Muscle layer of duodenum (tissue), 2 donors: Measurements from ENCODE around the gene CD44.
A peak's percentile ranks its signal among the peaks of the same experiment; 100 is the strongest.
"Not testable (repeated sequence)": the region's sequence is repeated elsewhere in the genome, so short reads cannot be mapped to it uniquely, and the experiment has no call there.

Source experiments
- H3K27ac ChIP-seq: one replicate; pipeline ENCODE4 v1.7.0; 2013; ENCODE audit warnings: mild to moderate bottlenecking, low read length
- H3K27me3 ChIP-seq: one replicate; pipeline ENCODE4 v1.7.0; 2013; ENCODE audit warnings: low read depth, mild to moderate bottlenecking, control low read depth, low read length
- H3K36me3 ChIP-seq, 2 donors: one replicate each; pipeline ENCODE4 v1.7.0; 2013; ENCODE audit warnings: low read length in 2 of 2, control low read depth in 1 of 2, mild to moderate bottlenecking in 1 of 2; ENCODE audit not compliant: insufficient read depth in 2 of 2, control insufficient read depth in 1 of 2
- H3K4me1 ChIP-seq, 2 donors: one replicate each; pipeline ENCODE4 v1.7.0; 2013; ENCODE audit warnings: low read length in 2 of 2, mild to moderate bottlenecking in 2 of 2, control low read depth in 1 of 2, moderate library complexity in 1 of 2; ENCODE audit not compliant: insufficient read depth in 2 of 2, control insufficient read depth in 1 of 2
- H3K4me3 ChIP-seq, 2 donors: one replicate each; pipeline ENCODE4 v1.7.0; 2013; ENCODE audit warnings: low read length in 2 of 2, low read depth in 1 of 2, mild to moderate bottlenecking in 1 of 2
- H3K9me3 ChIP-seq, 2 donors: one replicate each; pipeline ENCODE4 v1.7.0; 2013; ENCODE audit warnings: low read length in 2 of 2, control low read depth in 1 of 2, mild to moderate bottlenecking in 1 of 2; ENCODE audit not compliant: control insufficient read depth in 1 of 2
- donor health status: healthy.

CD44 gene

GRCh38 chr11:35226756-35227155 lies 87.8 kb downstream of the CD44 start:
- not testable (repeated sequence) for H3K27me3 ChIP-seq, H3K4me3 ChIP-seq, H3K27ac ChIP-seq, H3K9me3 ChIP-seq
- Histone ChIP-seq H3K36me3 (peaks cover 46 to 49% of the 10 kb centered on the region in 2 donors), H3K4me1 (peaks cover 0 to 15% of the 10 kb centered on the region in 2 donors)

DNA sequence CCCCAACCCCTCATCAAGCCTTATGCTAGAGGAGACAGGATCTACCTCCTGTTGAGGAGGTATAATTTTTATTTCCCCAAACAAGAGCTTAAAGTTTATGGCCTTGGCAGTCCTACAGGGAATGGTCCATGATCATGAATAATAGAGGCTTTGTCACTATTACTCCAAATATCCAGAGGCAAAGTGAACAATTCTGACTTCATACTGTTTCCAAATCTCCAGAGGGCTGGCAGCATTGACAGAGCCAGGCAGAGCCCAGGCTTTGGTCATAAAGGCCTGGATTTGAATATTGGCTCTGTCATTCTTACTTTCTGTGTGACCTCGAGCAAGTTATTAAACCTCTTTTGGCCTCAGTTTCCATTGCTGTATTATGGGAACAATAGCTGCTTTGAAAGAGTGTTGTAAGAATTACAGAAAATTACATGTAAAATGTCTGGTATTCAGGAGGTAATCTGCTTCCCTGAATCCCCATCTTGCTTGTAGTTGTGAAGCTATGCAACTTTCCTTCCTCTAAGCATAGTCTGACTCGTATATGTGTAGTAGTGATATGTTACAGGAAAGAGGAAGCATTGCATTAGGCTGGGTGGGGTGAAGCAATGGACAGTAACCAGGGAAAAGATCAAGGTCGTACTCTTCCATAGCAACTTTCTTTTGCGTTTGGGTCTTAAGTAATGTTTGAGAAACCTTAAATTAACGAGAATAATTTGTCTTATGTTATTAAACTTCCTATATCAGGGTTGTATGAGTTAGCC lies 88.8 kb downstream of the CD44 start:
- H3K27me3 ChIP-seq, result no peaks in the 10 kb centered on the region
- no peak overlapping the region for H3K27ac ChIP-seq
- no peaks in the 10 kb centered on the region for H3K9me3 ChIP-seq
- peaks cover 0 to 14% of the 10 kb centered on the region in 2 donors for H3K4me1 ChIP-seq
- no peak overlapping the region for H3K4me3 ChIP-seq
- H3K36me3 ChIP-seq, result peaks cover 45 to 46% of the 10 kb centered on the region in 2 donors

- H3K27me3 ChIP-seq, result no peaks in the 10 kb centered on the region
- H3K4me3 ChIP-seq, result no peak overlapping the region
- H3K4me1 ChIP-seq, result peaks cover 0 to 14% of the 10 kb centered on the region in 2 donors
- H3K36me3 ChIP-seq, result peaks cover 41 to 45% of the 10 kb centered on the region in 2 donors
- H3K9me3 ChIP-seq, result no peaks in the 10 kb centered on the region
- no peak overlapping the region for H3K27ac ChIP-seq
These were observed 89.4 kb downstream of the CD44 start for GRCh38 chr11:35228328-35228725.

DNA sequence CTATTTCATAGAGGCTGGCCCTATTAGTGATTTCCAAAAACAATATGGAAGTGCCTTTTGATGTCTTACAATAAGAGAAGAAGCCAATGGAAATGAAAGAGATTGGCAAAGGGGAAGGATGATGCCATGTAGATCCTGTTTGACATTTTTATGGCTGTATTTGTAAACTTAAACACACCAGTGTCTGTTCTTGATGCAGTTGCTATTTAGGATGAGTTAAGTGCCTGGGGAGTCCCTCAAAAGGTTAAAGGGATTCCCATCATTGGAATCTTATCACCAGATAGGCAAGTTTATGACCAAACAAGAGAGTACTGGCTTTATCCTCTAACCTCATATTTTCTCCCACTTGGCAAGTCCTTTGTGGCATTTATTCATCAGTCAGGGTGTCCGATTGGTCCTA lies 91.4 kb downstream of the CD44 start:
- Histone ChIP-seq H3K36me3 (peaks cover 29 to 32% of the 10 kb centered on the region in 2 donors), H3K9me3 (peaks cover 0 to 2% of the 10 kb centered on the region in 2 donors), H3K27ac (no peak overlapping the region), H3K27me3 (no peaks in the 10 kb centered on the region), H3K4me1 (peaks cover 0 to 14% of the 10 kb centered on the region in 2 donors), H3K4me3 (no peak overlapping the region)

GRCh38 chr11:35231076-35231860 lies 92.3 kb downstream of the CD44 start:
- no peak overlapping the region for H3K27ac ChIP-seq
- peaks cover 0 to 14% of the 10 kb centered on the region in 2 donors for H3K4me1 ChIP-seq
- peaks cover 0 to 2% of the 10 kb centered on the region in 2 donors for H3K9me3 ChIP-seq
- H3K27me3 ChIP-seq, result no peaks in the 10 kb centered on the region
- H3K4me3 ChIP-seq, result no peak overlapping the region
- peaks cover 28 to 32% of the 10 kb centered on the region in 2 donors for H3K36me3 ChIP-seq

GRCh38 chr11:35232891-35233330 lies 93.9 kb downstream of the CD44 start:
- Histone ChIP-seq H3K4me1 (peaks cover 0 to 7% of the 10 kb centered on the region in 2 donors), H3K27me3 (no peaks in the 10 kb centered on the region), H3K27ac (peak overlapping the region; percentile 40), H3K9me3 (peaks cover 0 to 2% of the 10 kb centered on the region in 2 donors), H3K36me3 (peaks cover 25 to 28% of the 10 kb centered on the region in 2 donors), H3K4me3 (no peak overlapping the region)

DNA sequence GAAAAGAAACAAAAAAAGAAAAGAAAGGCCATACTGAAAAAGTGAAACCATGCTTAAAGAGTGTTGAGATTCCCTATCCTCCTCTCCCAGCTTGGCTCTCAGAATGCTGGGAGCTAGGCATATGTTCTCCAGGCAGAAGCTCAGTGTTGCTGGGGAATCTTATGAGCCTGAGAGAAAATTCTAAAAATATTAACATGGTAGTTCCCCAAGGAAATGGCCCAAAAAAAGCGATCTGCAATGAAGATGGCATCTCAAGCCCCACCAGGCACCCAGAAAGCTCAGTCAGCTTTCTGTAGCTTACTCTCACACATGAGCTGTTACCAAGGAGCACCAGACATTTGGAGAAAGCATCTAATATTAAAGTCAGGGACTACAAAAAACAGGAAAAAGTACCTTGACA lies 94.5 kb downstream of the CD44 start:
- H3K4me1 ChIP-seq, result peaks cover 0 to 7% of the 10 kb centered on the region in 2 donors
- H3K9me3 ChIP-seq, result peaks cover 0 to 2% of the 10 kb centered on the region in 2 donors
- H3K27ac ChIP-seq, result no peak overlapping the region

GRCh38 chr11:35234460-35235156 lies 95.6 kb downstream of the CD44 start:
- peaks cover 0 to 7% of the 10 kb centered on the region in 2 donors for H3K4me1 ChIP-seq
- H3K27me3 ChIP-seq, result no peaks in the 10 kb centered on the region
- H3K36me3 ChIP-seq, result peaks cover 14 to 15% of the 10 kb centered on the region in 2 donors
- no peak overlapping the region for H3K4me3 ChIP-seq
- H3K27ac ChIP-seq, result no peak overlapping the region
- H3K9me3 ChIP-seq, result peaks cover 0 to 2% of the 10 kb centered on the region in 2 donors

More for the DNA sequence above, 94.5 kb downstream of the CD44 start:
- Histone ChIP-seq H3K27me3 (no peaks in the 10 kb centered on the region), H3K4me3 (no peak overlapping the region), H3K36me3 (peaks cover 24 to 25% of the 10 kb centered on the region in 2 donors)

DNA sequence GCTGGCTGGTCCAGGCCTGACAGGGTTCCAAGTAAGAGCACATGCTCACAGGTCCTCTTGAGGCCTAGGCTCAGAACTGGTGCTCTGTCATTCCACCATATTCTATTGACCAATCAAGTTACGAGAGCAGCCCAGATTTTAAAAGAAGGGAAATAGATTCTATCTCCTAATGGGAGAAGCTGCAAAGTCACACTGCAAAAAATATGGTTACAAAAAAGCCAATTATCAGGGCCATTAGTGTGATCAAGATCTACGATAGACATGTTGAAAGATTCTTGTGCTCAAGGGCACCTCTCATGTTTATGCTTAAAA lies 96.1 kb downstream of the CD44 start:
- peaks cover 0 to 2% of the 10 kb centered on the region in 2 donors for H3K9me3 ChIP-seq
- peaks cover 9 to 10% of the 10 kb centered on the region in 2 donors for H3K36me3 ChIP-seq
- H3K27me3 ChIP-seq, result no peaks in the 10 kb centered on the region
- peaks cover 0 to 6% of the 10 kb centered on the region in 2 donors for H3K4me1 ChIP-seq
- no peak overlapping the region for H3K4me3 ChIP-seq
- H3K27ac ChIP-seq, result no peak overlapping the region

GRCh38 chr11:35235498-35235897 lies 96.5 kb downstream of the CD44 start:
- peaks cover 0 to 2% of the 10 kb centered on the region in 2 donors for H3K9me3 ChIP-seq
- peaks cover 0 to 2% of the 10 kb centered on the region in 2 donors for H3K4me1 ChIP-seq
- H3K4me3 ChIP-seq, result no peak overlapping the region
- H3K27ac ChIP-seq, result no peak overlapping the region
- no peaks in the 10 kb centered on the region for H3K27me3 ChIP-seq
- peaks cover 5 to 8% of the 10 kb centered on the region in 2 donors for H3K36me3 ChIP-seq
